HG03521 (cell line): ENCODE data around the gene GANC.
A peak's percentile ranks its signal among the peaks of the same experiment; 100 is the strongest.
"Not testable (repeated sequence)": the region's sequence is repeated elsewhere in the genome, so short reads cannot be mapped to it uniquely, and the experiment has no call there.

Experiments used
- ATAC-seq: cut with Tn5 transposase; IDR thresholded peaks from one replicate; pipeline ENCODE4 v1.9.1; 2021; ENCODE audit warnings: mild to moderate bottlenecking, moderate library complexity; ENCODE audit not compliant: unreplicated experiment

GANC gene, protein sequence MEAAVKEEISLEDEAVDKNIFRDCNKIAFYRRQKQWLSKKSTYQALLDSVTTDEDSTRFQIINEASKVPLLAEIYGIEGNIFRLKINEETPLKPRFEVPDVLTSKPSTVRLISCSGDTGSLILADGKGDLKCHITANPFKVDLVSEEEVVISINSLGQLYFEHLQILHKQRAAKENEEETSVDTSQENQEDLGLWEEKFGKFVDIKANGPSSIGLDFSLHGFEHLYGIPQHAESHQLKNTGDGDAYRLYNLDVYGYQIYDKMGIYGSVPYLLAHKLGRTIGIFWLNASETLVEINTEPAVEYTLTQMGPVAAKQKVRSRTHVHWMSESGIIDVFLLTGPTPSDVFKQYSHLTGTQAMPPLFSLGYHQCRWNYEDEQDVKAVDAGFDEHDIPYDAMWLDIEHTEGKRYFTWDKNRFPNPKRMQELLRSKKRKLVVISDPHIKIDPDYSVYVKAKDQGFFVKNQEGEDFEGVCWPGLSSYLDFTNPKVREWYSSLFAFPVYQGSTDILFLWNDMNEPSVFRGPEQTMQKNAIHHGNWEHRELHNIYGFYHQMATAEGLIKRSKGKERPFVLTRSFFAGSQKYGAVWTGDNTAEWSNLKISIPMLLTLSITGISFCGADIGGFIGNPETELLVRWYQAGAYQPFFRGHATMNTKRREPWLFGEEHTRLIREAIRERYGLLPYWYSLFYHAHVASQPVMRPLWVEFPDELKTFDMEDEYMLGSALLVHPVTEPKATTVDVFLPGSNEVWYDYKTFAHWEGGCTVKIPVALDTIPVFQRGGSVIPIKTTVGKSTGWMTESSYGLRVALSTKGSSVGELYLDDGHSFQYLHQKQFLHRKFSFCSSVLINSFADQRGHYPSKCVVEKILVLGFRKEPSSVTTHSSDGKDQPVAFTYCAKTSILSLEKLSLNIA (N-terminal part only)

DNA sequence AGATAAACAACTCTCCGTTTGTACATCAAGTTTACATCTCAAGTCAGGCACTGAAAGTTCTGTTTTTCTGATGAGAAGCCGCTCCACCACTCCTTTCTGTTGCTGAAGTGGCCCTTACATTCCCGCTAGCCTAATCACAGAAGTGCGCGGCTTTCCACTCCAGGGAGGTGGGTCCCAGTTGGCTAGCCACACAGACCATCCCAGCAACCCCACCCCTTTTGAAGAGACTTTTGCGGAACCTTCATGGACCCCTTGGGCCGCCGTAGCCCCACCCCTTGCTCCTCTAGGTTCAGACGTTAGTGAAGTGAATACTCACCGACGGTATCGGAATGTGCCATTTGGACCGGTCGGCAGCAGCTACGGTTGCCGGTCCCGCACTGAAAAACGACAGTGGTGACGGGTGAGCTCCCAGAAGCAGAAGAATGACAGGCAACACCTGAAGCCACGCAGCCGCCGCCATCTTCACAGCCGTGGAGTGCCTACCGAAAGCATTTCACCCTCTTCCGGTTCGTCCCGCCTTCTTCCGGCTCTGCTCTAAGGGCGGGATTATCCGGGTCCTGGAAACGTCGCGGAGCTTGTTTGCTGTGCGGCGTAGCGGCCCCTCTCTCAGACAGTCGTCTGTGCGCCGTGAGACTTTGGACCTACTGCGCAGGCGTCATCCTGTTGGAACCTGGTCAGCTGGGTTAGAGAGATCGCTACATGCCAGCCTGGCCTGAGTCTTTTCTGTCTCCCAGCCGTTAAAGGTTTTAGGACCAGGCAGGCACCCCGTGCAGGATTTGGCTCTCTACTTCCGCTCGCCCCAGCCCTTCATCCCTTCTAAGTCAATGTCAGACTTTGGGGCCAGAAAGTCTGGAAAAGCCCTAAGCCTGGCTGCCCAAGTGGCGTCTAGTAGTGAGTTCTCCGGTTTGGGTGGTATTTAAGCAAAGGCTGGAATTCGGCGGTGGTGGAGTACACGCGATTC lies at the start of gene GANC, which contains the start of gene TMEM87A:
Gene GANC (plus strand): TSS at position 263 of the 961 bp plus-strand sequence. CDS start 1,281 bp downstream, outside the sequence.
Gene TMEM87A (minus strand): TSS at position 495 of the 961 bp plus-strand sequence. CDS start 35 bp downstream, at position 460.
- ATAC-seq = peak; percentile 86

DNA sequence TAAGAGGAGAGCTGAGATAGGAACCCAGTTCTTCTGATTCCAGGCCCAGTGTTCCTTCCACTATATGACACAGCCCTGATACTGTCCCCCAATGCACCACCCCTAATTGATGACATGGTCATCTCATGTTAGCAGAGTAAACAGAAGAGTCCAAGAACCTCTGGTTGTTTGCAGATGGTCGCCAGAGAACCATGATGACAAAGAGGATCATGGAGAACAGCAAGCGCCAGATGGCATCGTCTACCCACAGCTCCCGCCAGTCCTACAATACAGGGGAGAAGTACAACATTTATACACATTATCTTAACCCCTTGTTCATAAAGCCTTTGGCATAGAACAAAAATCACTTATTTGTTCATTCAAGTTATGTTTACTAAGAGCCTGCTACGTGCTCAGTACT lies 46.4 kb upstream of the GANC start:
- no peak for ATAC-seq

- no peak for ATAC-seq
Measured at GRCh38 chr15:42228036-42228435, 45.0 kb upstream of the GANC start.

- ATAC-seq = not testable (repeated sequence)
Measured at GRCh38 chr15:42228981-42229380, 44.0 kb upstream of the GANC start.

- ATAC-seq = no peak
Measured at GRCh38 chr15:42231088-42231487, 41.9 kb upstream of the GANC start.

- ATAC-seq = no peak
Measured at GRCh38 chr15:42232606-42233005, 40.4 kb upstream of the GANC start.

DNA sequence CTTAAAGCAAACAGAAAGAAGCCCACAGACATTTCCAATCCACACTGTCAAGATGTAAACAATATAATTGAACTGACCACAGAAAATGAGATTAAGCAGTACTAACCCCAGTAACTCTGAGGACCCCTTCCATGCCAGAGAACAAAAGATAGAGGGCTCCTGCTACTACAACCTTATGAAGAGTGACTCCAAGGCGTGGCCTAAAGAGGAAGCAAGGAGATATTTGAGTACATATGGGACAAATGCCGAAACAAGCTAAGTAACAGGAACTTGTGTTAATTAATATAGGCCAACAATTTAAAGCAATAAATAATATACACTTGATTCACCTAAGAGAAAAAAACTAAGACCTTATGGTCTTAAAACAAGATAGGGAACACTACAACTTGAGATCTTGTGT lies 39.9 kb upstream of the GANC start:
- ATAC-seq = no peak

DNA sequence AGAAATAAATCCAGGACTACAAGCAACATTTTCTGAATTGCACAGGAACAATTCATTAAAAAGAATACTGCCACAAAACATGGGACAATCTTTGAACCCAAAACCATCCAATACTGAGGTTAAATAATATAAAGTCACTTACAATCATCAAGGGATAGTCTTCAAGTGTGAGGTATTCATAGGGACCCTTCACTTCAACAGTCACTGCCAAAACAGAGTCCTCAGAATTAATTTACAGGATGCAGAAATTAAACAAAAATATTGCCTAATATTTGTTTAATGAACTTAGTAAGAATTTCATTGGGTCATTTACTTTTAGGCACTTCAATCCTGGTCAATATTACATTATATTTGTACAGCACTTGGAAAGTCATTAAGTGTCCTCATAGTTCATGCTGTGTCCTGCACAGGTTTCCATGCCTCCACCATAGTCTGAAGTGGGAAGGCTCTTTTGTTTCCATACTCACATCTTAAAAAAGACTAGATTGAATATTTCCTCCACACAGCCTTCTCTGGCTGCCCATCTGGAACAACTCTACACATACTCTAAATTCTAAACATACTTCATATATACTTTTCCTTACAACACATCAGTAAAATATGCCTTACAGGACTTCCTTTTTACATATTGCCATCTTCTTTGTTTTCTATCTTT lies 33.3 kb upstream of the GANC start:
- ATAC-seq = no peak

DNA sequence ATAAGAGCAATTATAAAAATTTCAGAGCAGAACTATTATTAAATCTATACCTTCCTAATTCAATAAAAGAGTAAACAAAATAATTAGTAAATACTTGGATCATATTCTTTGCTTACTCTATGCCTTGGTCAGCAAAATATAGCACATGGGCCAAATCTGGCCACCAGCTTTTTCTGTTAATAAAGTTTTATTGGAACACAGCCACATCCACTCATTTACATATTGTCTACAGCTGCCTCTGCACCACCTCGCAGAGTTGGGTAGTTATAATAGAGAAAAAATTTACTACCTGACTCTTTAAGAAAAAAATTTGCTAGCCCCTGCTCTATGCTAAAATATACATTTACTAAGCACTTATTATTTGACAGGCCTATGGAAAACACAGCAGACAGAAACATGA lies 32.2 kb upstream of the GANC start:
- no peak for ATAC-seq

DNA sequence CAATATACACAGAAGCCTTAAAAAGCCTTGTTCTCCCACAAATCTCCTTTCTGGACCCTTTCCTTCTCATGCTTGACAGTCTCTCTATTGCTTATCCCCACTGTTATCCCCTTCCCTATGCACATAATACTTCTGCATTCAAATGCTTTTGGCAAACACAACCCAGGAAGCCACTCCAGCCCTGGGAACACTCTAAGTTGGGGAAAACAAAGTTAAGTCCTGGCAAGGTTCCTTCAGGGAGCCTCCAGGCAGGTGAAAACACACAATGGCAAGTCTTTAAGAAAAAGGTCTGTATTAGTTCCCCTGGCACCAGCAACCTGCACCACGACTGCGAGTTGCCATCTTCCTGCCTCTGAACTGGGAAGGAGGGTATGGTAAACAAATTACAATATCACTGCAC lies 19.7 kb upstream of the GANC start:
- ATAC-seq = no peak

DNA sequence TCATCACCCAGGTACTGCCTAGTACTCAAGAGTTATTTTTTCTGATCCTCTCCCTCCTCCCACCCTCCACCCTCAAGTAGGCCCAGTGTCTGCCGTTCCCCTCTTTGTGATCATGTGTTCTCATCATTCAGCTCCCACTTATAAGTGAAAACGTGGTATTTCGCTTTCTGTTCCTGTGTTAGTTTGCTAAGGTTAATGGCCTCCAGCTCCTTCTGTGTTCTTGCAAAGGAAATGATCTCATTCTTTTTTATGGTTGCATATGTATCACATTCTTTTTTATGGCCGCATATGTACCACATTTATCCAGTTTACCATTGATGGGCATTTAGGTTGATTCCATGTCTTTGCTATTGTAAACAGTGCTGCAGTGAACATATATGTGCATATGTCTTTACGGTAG lies 8.2 kb upstream of the GANC start:
- ATAC-seq = no peak

DNA sequence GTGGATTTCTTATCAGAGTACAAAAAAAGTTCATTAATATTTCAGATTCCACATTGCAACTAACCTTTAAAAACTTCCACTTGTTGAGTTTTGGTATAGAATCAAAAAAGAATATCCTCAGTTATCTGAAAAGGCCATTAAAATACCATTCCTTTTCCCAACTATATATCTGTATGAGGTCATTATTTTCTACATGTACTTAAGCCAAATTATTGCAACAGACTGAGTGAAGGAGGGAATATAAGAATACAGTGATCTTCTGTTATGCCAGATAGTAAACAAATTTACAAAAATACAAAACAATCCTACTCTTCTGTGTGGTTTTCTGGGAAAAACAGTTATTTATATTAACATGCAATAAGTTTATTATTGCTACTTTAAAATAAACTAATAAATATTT lies 5.7 kb upstream of the GANC start:
- ATAC-seq = no peak

GRCh38 chr15:42270551-42270950 lies 2.5 kb upstream of the GANC start:
- no peak for ATAC-seq

- ATAC-seq = no peak
Measured at GRCh38 chr15:42270996-42271395, 2.0 kb upstream of the GANC start.

DNA sequence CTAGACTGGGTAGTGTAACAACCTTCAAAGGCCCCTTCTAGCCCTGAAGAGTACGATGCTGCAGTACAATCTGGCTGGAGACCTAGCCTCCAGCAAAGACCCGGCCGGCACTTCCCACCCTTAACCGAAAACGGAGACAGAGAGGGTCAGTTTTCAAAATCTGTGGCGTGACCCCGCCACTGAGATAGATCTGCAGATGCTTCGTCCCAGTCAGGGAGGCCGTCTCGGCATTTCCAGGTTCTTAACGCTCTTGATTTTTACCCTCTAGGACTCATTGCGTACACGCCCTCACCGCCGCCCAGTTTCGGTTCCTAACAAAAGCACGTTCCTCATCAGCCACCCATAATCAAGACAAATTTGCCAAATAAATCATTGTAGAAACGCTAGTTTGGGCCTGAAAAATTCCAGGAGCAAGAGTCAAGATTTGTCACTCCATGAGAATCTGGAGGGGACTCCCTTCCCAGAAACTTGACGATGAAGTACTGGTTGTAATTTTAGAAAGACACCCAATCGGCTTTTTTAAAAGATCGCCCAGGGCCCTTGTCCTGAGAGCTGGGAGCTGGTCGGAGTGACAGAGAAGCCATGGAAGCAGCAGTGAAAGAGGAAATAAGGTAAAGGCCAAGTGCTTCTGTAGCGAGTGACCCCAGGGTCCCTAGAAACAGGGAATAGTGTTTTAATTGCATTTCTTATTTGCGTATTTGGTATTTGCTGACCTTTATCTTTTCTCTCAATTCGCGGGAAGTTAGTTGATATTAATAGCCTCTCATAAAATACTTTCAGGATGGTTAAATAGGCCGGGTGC lies 1.1 kb downstream of the GANC start:
- ATAC-seq = peak; percentile 24

- ATAC-seq = no peak
Measured at GRCh38 chr15:42274702-42274989, 1.6 kb downstream of the GANC start.

DNA sequence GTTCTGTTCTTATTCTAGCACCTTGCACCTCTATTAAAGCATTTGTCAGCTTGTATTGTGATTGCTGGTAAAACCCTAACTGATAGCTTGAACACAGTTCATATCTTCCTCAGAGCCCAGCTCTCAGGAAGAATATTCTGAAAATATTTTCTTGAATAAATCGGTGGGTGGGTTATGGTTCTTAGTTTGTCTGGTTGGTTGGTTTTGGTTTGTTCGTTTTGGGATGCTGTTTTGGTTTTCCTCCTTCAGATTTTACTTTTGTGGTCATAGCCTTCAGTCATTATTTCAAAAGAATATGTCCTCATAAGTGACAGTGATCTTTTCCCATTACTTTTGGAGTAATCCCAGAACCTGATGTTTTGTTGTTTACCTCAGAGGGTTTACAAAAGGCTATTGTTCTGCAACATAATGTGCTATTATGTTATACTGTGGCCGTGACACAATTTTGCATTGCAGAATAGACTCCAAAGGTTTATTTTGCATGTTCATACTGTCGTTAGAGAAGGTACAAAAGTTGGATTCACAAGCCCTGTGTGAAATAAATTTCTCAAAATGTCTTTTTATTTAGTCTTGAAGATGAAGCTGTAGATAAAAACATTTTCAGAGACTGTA lies 2.9 kb downstream of the GANC start:
- ATAC-seq = no peak

GRCh38 chr15:42276762-42277161 lies 3.8 kb downstream of the GANC start:
- ATAC-seq = no peak

DNA sequence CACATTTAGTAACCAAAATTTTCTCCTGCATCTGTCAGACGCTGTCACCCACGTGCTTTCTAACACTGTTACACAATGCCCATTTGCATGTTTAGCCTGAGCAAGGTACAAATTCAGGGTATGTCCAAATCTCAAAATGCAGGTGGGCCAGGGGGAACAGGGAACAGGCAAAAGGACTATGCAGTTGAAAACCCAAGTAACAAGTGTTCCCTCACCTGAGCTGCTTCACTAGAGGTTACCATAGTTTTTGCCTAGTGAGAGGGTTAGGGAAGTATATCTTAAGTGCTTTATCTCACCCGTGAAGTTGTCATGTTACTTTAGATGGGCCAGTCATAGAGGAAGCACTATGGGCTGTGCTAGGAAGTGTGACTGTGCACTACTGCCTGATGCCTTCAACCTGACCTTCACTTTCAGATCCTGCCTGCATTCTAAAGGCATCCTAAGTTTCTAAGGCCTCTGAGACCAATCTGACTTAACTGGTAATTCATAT lies 6.3 kb downstream of the GANC start:
- ATAC-seq = no peak
